Thyroid gland (tissue), 4 donors: ENCODE measurements around the gene PIANP.

Source experiments
- CTCF ChIP-seq, 6 experiments: fragments of 200-600 bp in 3 of 6; fragments of 450-650 bp in 3 of 6; sonication (generic) in 3 of 6; IDR thresholded peaks; one replicate each; pipeline ENCODE4 v1.5.1; 2016 to 2019; ENCODE audit warnings: antibody characterized with exemption in 6 of 6, mild to moderate bottlenecking in 2 of 6, inconsistent platforms in 1 of 6, moderate library complexity in 1 of 6
- POLR2A ChIP-seq, 2 donors: fragments of 450-650 bp; IDR thresholded peaks; one replicate each; pipeline ENCODE4 v1.6.1; 2017; ENCODE audit warnings: antibody characterized with exemption in 2 of 2, mild to moderate bottlenecking in 2 of 2, moderate library complexity in 1 of 2

GRCh38 chr12:6747216-6747615 lies 46.6 kb upstream of the PIANP start:
- no peak for TF ChIP-seq POLR2A (IDR thresholded peaks at IDR 0.05)
- no peak for TF ChIP-seq CTCF (IDR thresholded peaks at IDR 0.05)
